ENCODE measurements around the gene IGF1R. TPM values are rescaled to one million over a fixed set of nuclear protein-coding genes. Genes with fewer than 3 reads are reported as not detected.

IGF1R gene
- total RNA-seq, 1 experiment from 2014 or later = 20.2 TPM

DNA sequence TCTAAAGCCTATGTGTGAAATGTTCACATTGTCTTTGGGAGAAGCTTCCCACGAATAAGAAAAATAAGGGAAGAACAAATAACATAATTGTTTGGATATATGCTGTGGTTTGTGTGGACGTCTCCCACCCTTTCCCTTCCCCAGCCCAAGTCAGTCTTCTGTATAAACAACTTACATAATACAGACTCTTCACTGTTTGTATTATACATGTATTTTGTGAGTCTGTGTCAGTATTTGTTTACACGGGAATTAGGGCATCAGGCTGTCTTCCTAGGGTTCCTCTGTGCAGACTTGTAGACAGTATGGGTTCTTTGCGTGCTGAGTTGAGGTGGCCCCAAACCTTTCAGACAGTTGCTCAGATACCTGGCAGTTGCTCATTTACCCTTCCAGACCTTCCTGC, 103.4 kb downstream of the IGF1R start:
- DNase-seq (ENCODE audit: low read depth, low spot score) = peak; percentile 41
- in situ Hi-C loops (cut with HindIII; ENCODE audit: low pct_unique_long_range_greater_than_20kb, low sequenced_read_pairs) = no loop called here

GRCh38 chr15:98753726-98754656, 105.7 kb downstream of the IGF1R start:
- peak; percentile 18 for DNase-seq (ENCODE audit: low read depth, low spot score)
- in situ Hi-C loops (cut with HindIII; ENCODE audit: low pct_unique_long_range_greater_than_20kb, low sequenced_read_pairs) = no loop called here

DNA sequence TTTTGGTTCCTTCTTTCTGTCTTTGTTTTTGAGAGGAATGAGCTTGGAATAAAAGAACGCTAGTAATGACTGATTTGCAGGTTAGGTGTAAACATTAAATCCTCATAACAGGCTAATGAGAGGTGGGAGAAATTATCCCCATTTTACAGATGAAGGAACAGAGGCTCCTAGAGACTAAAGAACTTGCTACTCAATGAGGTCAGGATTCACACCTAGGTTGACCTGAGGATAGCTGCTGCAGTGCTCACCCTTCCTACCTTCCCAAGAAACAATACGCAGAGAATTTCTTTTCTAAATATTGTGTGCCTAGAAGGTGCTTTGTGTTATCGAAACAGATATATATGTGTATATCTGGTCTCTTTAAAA, 106.3 kb downstream of the IGF1R start:
- in situ Hi-C loops (cut with HindIII; ENCODE audit: low pct_unique_long_range_greater_than_20kb, low sequenced_read_pairs) = no loop called here
- no peak for DNase-seq (ENCODE audit: low read depth, low spot score)

DNA sequence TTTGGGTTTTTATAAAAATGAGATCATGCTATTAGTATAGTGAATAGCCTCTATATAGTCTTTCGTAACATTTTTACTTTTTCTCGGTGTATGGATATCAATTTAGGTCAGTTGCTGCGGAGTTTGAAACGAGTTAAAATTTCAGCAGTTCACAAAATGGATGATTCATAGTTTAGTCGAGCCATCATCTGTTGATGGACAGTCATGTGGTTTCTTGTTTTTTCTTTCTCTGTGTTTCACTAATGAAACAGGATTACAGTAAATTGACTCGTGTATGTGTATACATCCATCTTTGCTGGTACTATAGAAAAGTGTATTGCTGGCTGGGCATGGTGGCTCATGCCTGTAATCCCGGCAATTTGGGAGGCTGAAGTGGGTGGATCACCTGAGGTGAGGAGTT, 106.8 kb downstream of the IGF1R start:
- no peak for DNase-seq (ENCODE audit: low read depth, low spot score)

GRCh38 chr15:98755781-98756180, 107.4 kb downstream of the IGF1R start:
- in situ Hi-C loops (cut with HindIII; ENCODE audit: low pct_unique_long_range_greater_than_20kb, low sequenced_read_pairs) = no loop called here
- no peak for DNase-seq (ENCODE audit: low read depth, low spot score)

More for the DNA sequence above, 106.8 kb downstream of the IGF1R start:
- in situ Hi-C loops (cut with HindIII; ENCODE audit: low pct_unique_long_range_greater_than_20kb, low sequenced_read_pairs) = no loop called here

GRCh38 chr15:98758224-98758623, 109.9 kb downstream of the IGF1R start:
- DNase-seq (ENCODE audit: low read depth, low spot score) = no peak
- in situ Hi-C loops (cut with HindIII; ENCODE audit: low pct_unique_long_range_greater_than_20kb, low sequenced_read_pairs) = no loop called here

- DNase-seq (ENCODE audit: low read depth, low spot score) = no peak
- in situ Hi-C loops (cut with HindIII; ENCODE audit: low pct_unique_long_range_greater_than_20kb, low sequenced_read_pairs) = no loop called here
These were observed 110.9 kb downstream of the IGF1R start for GRCh38 chr15:98759277-98759676.

- in situ Hi-C loops (cut with HindIII; ENCODE audit: low pct_unique_long_range_greater_than_20kb, low sequenced_read_pairs) = no loop called here
- DNase-seq (ENCODE audit: low read depth, low spot score) = no peak
These were observed 111.9 kb downstream of the IGF1R start for GRCh38 chr15:98760112-98760826.

DNA sequence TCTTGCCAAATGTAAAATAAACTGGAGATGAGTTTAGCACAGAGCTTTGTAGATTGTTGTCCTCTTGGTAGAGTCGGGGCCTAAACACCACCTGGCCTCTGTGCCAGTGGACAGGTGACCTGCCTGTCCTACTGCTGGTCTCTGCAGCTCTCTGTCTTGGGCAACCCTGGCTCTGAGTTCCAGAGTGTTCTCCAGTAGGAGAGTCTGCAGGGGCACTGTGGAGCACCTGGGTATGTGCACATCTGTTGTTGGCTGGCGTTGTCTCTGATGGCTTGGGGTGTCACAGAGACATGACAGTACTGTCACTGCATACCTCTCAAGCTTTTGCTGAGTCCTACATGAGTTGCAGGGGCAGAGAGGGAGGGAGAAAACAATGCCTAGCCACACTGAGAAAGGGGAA, 112.6 kb downstream of the IGF1R start:
- in situ Hi-C loops (cut with HindIII; ENCODE audit: low pct_unique_long_range_greater_than_20kb, low sequenced_read_pairs) = no loop called here
- no peak for DNase-seq (ENCODE audit: low read depth, low spot score)

DNA sequence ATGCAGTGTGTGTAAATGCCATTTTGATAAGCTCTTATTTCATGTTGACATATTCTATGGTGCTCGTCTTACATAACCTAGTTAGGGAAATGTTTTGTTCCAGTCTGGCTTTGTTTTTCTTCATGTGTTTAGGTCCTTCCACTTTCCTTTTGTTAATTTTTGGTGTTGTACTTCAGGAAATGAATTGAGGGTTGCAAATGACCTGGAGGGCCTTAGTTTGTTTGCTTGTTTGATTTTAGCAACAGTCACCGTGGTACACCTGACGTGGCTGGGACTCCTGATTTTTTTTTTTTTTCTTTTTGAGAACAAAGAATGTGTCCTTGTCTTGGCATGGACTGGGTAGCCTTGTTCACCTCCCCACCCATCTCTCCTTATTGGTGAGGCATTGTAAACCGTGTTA, 114.8 kb downstream of the IGF1R start:
- no peak for DNase-seq (ENCODE audit: low read depth, low spot score)
- in situ Hi-C loops (cut with HindIII; ENCODE audit: low pct_unique_long_range_greater_than_20kb, low sequenced_read_pairs) = no loop called here

DNA sequence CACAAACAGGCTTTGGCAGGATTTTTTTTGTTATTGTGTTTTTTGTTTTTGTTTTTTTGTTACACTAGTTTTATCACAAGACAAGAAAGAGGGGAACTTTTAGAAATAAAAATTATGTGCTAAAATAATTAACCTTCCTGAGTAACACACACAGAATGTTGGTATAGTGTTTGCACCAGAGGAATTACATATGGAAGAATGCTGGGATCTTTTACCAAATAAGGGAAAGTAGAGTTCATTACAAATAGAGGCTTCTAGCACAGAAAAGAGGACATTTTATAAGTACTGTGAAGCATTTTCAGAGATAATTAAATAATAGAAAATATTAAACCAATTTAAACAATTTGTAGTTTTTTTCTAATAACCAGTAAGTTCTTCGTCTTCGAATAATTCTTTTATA, 116.0 kb downstream of the IGF1R start:
- in situ Hi-C loops (cut with HindIII; ENCODE audit: low pct_unique_long_range_greater_than_20kb, low sequenced_read_pairs) = no loop called here
- DNase-seq (ENCODE audit: low read depth, low spot score) = no peak

DNA sequence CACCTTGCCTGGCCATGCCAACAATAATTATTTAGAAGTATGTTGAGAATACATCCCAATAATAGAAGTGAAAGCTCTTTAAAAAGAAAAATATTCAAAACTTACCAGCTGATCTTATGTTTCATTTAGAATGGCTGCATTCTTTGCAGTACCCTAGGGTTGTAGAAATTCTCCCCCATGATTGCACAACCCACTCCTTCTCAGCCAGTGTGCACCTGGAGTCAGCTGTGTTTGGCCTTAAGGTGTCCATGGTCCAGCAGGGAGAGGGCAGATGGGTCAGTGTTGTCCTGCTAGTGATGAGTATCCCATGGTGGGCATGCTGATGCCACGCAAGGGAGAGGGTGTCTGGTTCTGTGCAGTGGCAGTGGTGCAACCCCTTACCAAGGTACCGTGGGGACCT, 117.3 kb downstream of the IGF1R start:
- in situ Hi-C loops (cut with HindIII; ENCODE audit: low pct_unique_long_range_greater_than_20kb, low sequenced_read_pairs) = no loop called here

DNA sequence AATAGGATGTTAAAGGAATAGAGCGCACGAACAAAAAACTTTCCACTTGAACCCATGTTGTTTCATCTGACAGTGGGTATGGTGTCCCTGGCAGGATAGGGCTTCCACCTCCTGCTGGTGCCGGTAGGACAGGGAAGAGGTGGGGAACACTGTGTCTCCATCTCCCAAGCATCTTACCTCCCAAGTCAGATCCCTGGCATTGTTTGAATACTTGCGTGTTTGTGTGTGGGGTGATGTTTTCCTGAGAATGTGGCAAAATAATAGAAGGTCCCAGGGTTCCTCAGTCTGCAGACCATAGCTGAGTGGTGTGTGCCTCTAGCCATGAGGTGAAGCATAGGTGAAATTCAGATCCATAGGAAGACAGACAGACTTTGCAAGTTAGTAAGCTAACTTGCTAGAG, 119.4 kb downstream of the IGF1R start:
- in situ Hi-C loops (cut with HindIII; ENCODE audit: low pct_unique_long_range_greater_than_20kb, low sequenced_read_pairs) = no loop called here
- DNase-seq (ENCODE audit: low read depth, low spot score) = no peak

More for the DNA sequence above, 117.3 kb downstream of the IGF1R start:
- DNase-seq (ENCODE audit: low read depth, low spot score) = no peak

- DNase-seq (ENCODE audit: low read depth, low spot score) = no peak
- in situ Hi-C loops (cut with HindIII; ENCODE audit: low pct_unique_long_range_greater_than_20kb, low sequenced_read_pairs) = no loop called here
These were observed 121.5 kb downstream of the IGF1R start for GRCh38 chr15:98769867-98770266.

DNA sequence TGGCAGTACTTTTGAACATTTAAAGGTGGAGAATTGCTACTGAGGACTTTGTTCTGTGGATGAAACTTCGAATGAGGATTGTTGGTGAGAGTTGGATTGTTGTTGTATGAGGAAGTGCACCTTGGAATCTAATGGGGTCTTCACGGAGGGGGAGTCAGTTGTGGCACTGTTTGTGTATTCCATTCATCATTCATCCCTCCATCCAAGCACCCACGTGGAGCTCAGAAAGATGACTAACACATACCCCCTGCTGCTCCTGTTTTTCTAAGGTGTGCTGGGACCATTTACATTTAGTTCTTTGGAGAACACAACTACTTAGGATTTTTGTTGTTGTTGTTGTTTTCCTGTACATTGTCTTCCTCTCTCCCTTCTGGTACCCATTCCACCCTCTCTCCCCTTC, 122.6 kb downstream of the IGF1R start:
- in situ Hi-C loops (cut with HindIII; ENCODE audit: low pct_unique_long_range_greater_than_20kb, low sequenced_read_pairs) = no loop called here
- DNase-seq (ENCODE audit: low read depth, low spot score) = no peak

DNA sequence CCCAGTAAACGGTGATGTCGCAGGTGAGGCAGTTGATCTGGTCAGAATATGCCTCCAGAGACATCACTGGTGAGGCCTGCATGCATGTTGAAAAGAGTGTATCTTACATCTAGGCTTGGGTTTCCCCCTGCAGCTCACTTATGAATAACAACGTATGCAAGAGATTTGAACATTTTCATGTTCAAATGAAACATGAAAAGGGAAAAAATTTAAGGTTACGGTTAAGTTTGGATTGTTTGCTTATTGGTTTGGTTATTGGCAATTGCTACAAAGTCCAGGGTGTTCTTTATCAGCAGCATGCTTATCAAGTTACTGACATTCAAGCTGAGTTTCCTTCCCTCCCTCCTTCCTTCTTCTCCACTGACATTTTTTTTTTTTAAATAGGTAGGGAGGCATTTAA, 123.2 kb downstream of the IGF1R start:
- no peak for DNase-seq (ENCODE audit: low read depth, low spot score)
- in situ Hi-C loops (cut with HindIII; ENCODE audit: low pct_unique_long_range_greater_than_20kb, low sequenced_read_pairs) = no loop called here

GRCh38 chr15:98772895-98773294, 124.6 kb downstream of the IGF1R start:
- DNase-seq (ENCODE audit: low read depth, low spot score) = no peak
- in situ Hi-C loops (cut with HindIII; ENCODE audit: low pct_unique_long_range_greater_than_20kb, low sequenced_read_pairs) = no loop called here

- in situ Hi-C loops (cut with HindIII; ENCODE audit: low pct_unique_long_range_greater_than_20kb, low sequenced_read_pairs) = no loop called here
These were observed 125.3 kb downstream of the IGF1R start for GRCh38 chr15:98773616-98774015.

More at GRCh38 chr15:98773616-98774015, 125.3 kb downstream of the IGF1R start:
- DNase-seq (ENCODE audit: low read depth, low spot score) = peak; percentile 30
